HepG2 (cell line): ENCODE results near the gene SND1. TPM values are rescaled to one million over a fixed set of nuclear protein-coding genes. Genes with fewer than 3 reads are reported as not detected.

Experiments
- ATAC-seq: fragments of 200-7000 bp; cut with Tn5 transposase; 3 replicates; pipeline ENCODE4 v1.9.1; 2020; ENCODE audit warnings: mild to moderate bottlenecking, moderate library complexity
- BruUV-seq: library from RNA; stranded (reverse); fragments of 400-500 nt; replicated peaks from 2 replicates; lab custom pipeline; 2021; lab: Mats Ljungman, UMichigan
- CTCF ChIA-PET: fragments of 300-600 bp; formaldehyde crosslinking; extraction: SDS; loops from one replicate; lab custom pipeline; 2021; ENCODE audit warnings: low total read pairs, inconsistent platforms, low intra/inter-chr PET ratio; lab: Yijun Ruan, JAX
- POLR2A ChIA-PET: fragments of 350-600 bp; sonication (Branson Sonifier 250); formaldehyde crosslinking; loops from one replicate; lab custom pipeline; 2020; ENCODE audit warnings: antibody characterized with exemption, inconsistent platforms; lab: Yijun Ruan, JAX
- DNase-seq: peaks from one replicate; pipeline ENCODE4 v3.0.0-alpha.2; 2015; ENCODE audit warnings: low spot score
- FAIRE-seq: peaks from 3 replicates; lab custom pipeline; 2011; peaks lifted over from hg19 to GRCh38; lab: Jason Lieb, UNC
- H2AFZ ChIP-seq: one replicate; pipeline ENCODE4 v1.6.1; 2011; ENCODE audit warnings: low read length, inconsistent platforms
- H3K27ac ChIP-seq: fragments of 300-600 bp; 3 replicates; pipeline ENCODE4 v1.8.0; 2011; ENCODE audit warnings: mixed run types, mild to moderate bottlenecking, mixed read lengths, low read length, inconsistent platforms; ENCODE audit not compliant: insufficient read depth; ENCODE audit errors: extremely low read length
- H3K27me3 ChIP-seq, 2 experiments: fragments of 200-600 bp in 1 of 2; 2 replicates in 1 of 2; 3 replicates in 1 of 2; pipeline versions ENCODE4 v1.6.0 to v1.8.0; 2011; ENCODE audit warnings: low read length in 2 of 2, mild to moderate bottlenecking in 2 of 2, moderate library complexity in 2 of 2, inconsistent platforms in 1 of 2; ENCODE audit not compliant: insufficient read depth in 2 of 2, control insufficient read depth in 1 of 2
- H3K36me3 ChIP-seq, 2 experiments: fragments of 200-600 bp in 1 of 2; replicated peaks in 1 of 2; 2 replicates in 1 of 2; 3 replicates in 1 of 2; pipeline versions ENCODE4 v1.5.1 to v1.8.0; 2011; ENCODE audit warnings: low read length in 2 of 2, inconsistent platforms in 1 of 2; ENCODE audit not compliant: insufficient read depth in 2 of 2, control insufficient read depth in 1 of 2
- H3K4me1 ChIP-seq: 2 replicates; pipeline ENCODE4 v1.5.1; 2012; ENCODE audit warnings: low read length, inconsistent platforms; ENCODE audit not compliant: insufficient read depth
- H3K4me2 ChIP-seq: 2 replicates; pipeline ENCODE4 v1.6.0; 2011; ENCODE audit warnings: low read depth, low read length, inconsistent platforms
- H3K4me3 ChIP-seq, 3 experiments: fragments of 200-600 bp in 1 of 3; sonication (generic), shearing (Covaris generic) in 1 of 3; replicated peaks in 1 of 3; 2 replicates each; pipeline ENCODE4 v1.5.1; 2011 to 2016; ENCODE audit warnings: low read length in 3 of 3, inconsistent platforms in 2 of 3, low read depth in 2 of 3, mild to moderate bottlenecking in 2 of 3, control low read depth in 1 of 3, mixed read lengths in 1 of 3; ENCODE audit not compliant: insufficient read depth in 1 of 3
- H3K79me2 ChIP-seq: one replicate; pipeline ENCODE4 v1.6.1; 2011; ENCODE audit warnings: low read length, inconsistent platforms; ENCODE audit not compliant: insufficient read depth
- H3K9ac ChIP-seq: 2 replicates; pipeline ENCODE4 v1.6.0; 2011; ENCODE audit warnings: mild to moderate bottlenecking, low read depth, low read length, inconsistent platforms; ENCODE audit not compliant: insufficient read depth
- H3K9me3 ChIP-seq: 2 replicates; pipeline ENCODE4 v1.5.1; 2012; ENCODE audit warnings: mild to moderate bottlenecking, low read length
- H4K20me1 ChIP-seq: 2 replicates; pipeline ENCODE4 v1.6.0; 2011; ENCODE audit warnings: inconsistent platforms, mild to moderate bottlenecking, low read length, moderate library complexity; ENCODE audit not compliant: insufficient read depth
- CEBPB ChIP-seq: IDR thresholded peaks from 2 replicates; pipeline ENCODE4 v1.6.1; 2011; ENCODE audit warnings: low read depth, low read length, improper control_type of control experiment, borderline replicate concordance
- ESRRA ChIP-seq: sonication (generic); formaldehyde crosslinking; IDR thresholded peaks from 2 replicates; pipeline ENCODE4 v1.5.1; 2020; ENCODE audit warnings: mild to moderate bottlenecking, low read depth, missing genetic modification reagents
- HOXA7 ChIP-seq: sonication (generic); formaldehyde crosslinking; IDR thresholded peaks from 2 replicates; pipeline ENCODE4 v1.8.1; 2022; ENCODE audit warnings: mild to moderate bottlenecking, missing genetic modification reagents, moderate library complexity
- JUN ChIP-seq: sonication (generic); formaldehyde crosslinking; IDR thresholded peaks from 2 replicates; pipeline ENCODE4 v1.4.0; 2020; ENCODE audit warnings: mild to moderate bottlenecking, missing genetic modification reagents
- MNT ChIP-seq: fragments of 450-650 bp; IDR thresholded peaks from 2 replicates; pipeline ENCODE4 v1.6.1; 2016
- NFE2L1 ChIP-seq: sonication (generic); formaldehyde crosslinking; IDR thresholded peaks from 2 replicates; pipeline ENCODE4 v1.4.0; 2020; ENCODE audit warnings: missing genetic modification reagents, mild to moderate bottlenecking, borderline replicate concordance
- NFIB ChIP-seq: sonication (generic); formaldehyde crosslinking; IDR thresholded peaks from 2 replicates; pipeline ENCODE4 v1.9.0; 2021; ENCODE audit warnings: missing genetic modification reagents, mild to moderate bottlenecking, borderline replicate concordance
- PAWR ChIP-seq: sonication (generic); formaldehyde crosslinking; IDR thresholded peaks from 2 replicates; pipeline ENCODE4 v1.4.0; 2020; ENCODE audit warnings: missing genetic modification reagents, mild to moderate bottlenecking, borderline replicate concordance
- RERE ChIP-seq: IDR thresholded peaks from 2 replicates; pipeline ENCODE4 v1.6.1; 2016; ENCODE audit warnings: low read depth, missing genetic modification reagents, missing compliant biosample characterization
- TFDP1 ChIP-seq: IDR thresholded peaks from 2 replicates; pipeline ENCODE4 v1.6.1; 2016; ENCODE audit warnings: missing compliant biosample characterization, missing genetic modification reagents, borderline replicate concordance
- TOE1 ChIP-seq: sonication (generic); formaldehyde crosslinking; IDR thresholded peaks from 2 replicates; pipeline ENCODE4 v1.4.0; 2020; ENCODE audit warnings: mild to moderate bottlenecking, missing genetic modification reagents
- ZBTB7B ChIP-seq: sonication (generic); formaldehyde crosslinking; IDR thresholded peaks from 2 replicates; pipeline ENCODE4 v1.4.0; 2020; ENCODE audit warnings: missing genetic modification reagents
- ZEB1 ChIP-seq: IDR thresholded peaks from 2 replicates; pipeline ENCODE4 v1.6.1; 2012; ENCODE audit warnings: mild to moderate bottlenecking, low read depth, inconsistent platforms; ENCODE audit not compliant: insufficient replicate concordance
- ZNF547 ChIP-seq: sonication (generic); formaldehyde crosslinking; IDR thresholded peaks from 2 replicates; pipeline ENCODE4 v1.5.1; 2020; ENCODE audit warnings: mild to moderate bottlenecking, missing genetic modification reagents
- ZNF577 ChIP-seq: sonication (generic); formaldehyde crosslinking; IDR thresholded peaks from 2 replicates; pipeline ENCODE4 v1.4.0; 2020; ENCODE audit warnings: mild to moderate bottlenecking, low read depth, missing genetic modification reagents, borderline replicate concordance
- WGBS: methylation state at CpG from one replicate; pipeline ENCODE4 v1.1.6; 2017; ENCODE audit warnings: low lambda C conversion rate; 5-methylcytosine and 5-hydroxymethylcytosine counted together
- in situ Hi-C: cut with HindIII; loops from 2 replicates; pipeline ENCODE4 v1.10.0; 2017; ENCODE audit warnings: low pct_unique_long_range_greater_than_20kb; ENCODE audit not compliant: extremely low pct_ligation_motif_present
- intact Hi-C: fragments of 100-400 bp; cut with micrococcal nuclease; formaldehyde crosslinking; loops from one replicate; pipeline ENCODE4 v1.10.0; 2022; ENCODE audit not compliant: unreplicated experiment
- polyA plus RNA-seq, 8 experiments: library from polyadenylated mRNA; depleted of rRNA in 3 of 8; stranded (reverse) in 7 of 8; unstranded in 1 of 8; fragments of >200 nt; fragmentation: Illumina TruSeq in 4 of 8; extraction: Trizol in 4 of 8; gene quantifications; 2 replicates each; pipeline versions ENCODE4 v1.2.1 to v1.2.3, GENCODE V29; 2011 to 2016; ENCODE audit warnings: low read depth in 4 of 8, missing spikeins in 1 of 8, mixed read lengths in 1 of 8; ENCODE audit not compliant: insufficient read depth in 1 of 8
- total RNA-seq, 5 experiments: library from RNA; depleted of rRNA; stranded (reverse); fragments of >200 nt; fragmentation: Illumina TruSeq; extraction: Trizol; gene quantifications; 2 replicates each; pipeline ENCODE4 v1.2.3, GENCODE V29; 2016; ENCODE audit warnings: low read depth in 1 of 5

SND1 gene
- total and polyA plus RNA-seq, 2 of the 13 experiments (the other 11 are each of a cell fraction or from before 2014, with no cell fraction given) = 110 to 182 TPM

- H3K27me3 ChIP-seq = peaks cover 2 to 58% of the 10 kb centered on the region in 2 experiments; a peak in 4 of 5 replicates
- H3K36me3 ChIP-seq = no peaks in the 10 kb centered on the region
- no peak overlapping the region for H3K9ac ChIP-seq
- no TSS peak for BruUV-seq
- no peak overlapping the region for H2AFZ ChIP-seq
- intact Hi-C loops = no loop called here
- ChIA-PET CTCF (interaction anchor here (3.3 kb wide), 1 partner anchor 74 kb away, joined by 36 read pairs; no protein-coding TSS in a partner anchor), POLR2A (interaction anchor here (0.8 kb wide), 1 partner anchor 12 kb away, joined by 3 read pairs; no protein-coding TSS in a partner anchor)
- H3K27ac ChIP-seq = no peak overlapping the region
- H3K4me3 ChIP-seq = peak overlapping the region in 1 of 3 experiments; percentile 72; a peak in 1 of 6 replicates
- in situ Hi-C loops = loop anchor here (5.0 kb wide), 1 partner anchor 72 kb away; no protein-coding TSS in a partner anchor
- ATAC-seq (no peak), DNase-seq (no peak), FAIRE-seq (no peak)
- 20% methylated on average over 6 of the region's 6 CpGs for WGBS
- H3K79me2 ChIP-seq = no peaks in the 10 kb centered on the region
- peak overlapping the region; percentile 91 for H3K4me2 ChIP-seq
- peaks cover 14% of the 10 kb centered on the region for H3K4me1 ChIP-seq
- H4K20me1 ChIP-seq = no peaks in the 10 kb centered on the region
- no peaks in the 10 kb centered on the region for H3K9me3 ChIP-seq
- TF ChIP-seq CEBPB (no peak), TFDP1 (CRISPR knock-in tag) (no peak), NFE2L1 (CRISPR knock-in tag) (no peak), NFIB (CRISPR knock-in tag) (no peak), TOE1 (CRISPR knock-in tag) (no peak), ESRRA (CRISPR knock-in tag) (no peak), ZNF547 (CRISPR knock-in tag) (no peak), MNT (no peak), HOXA7 (CRISPR knock-in tag) (no peak), PAWR (no peak), ZBTB7B (CRISPR knock-in tag) (no peak), ZNF577 (CRISPR knock-in tag) (no peak), RERE (no peak), JUN (CRISPR knock-in tag) (no peak), ZEB1 (no peak)
Measured at GRCh38 chr7:128135159-128135514, 483.1 kb downstream of the SND1 start.
